ENCODE results near the gene NAGK. TPM values are rescaled to one million over a fixed set of nuclear protein-coding genes. Genes with fewer than 3 reads are reported as not detected.
"Not testable (repeated sequence)": the region's sequence is repeated elsewhere in the genome, so short reads cannot be mapped to it uniquely, and the experiment has no call there.

NAGK gene
- total RNA-seq, 1 donor, result 57.2 TPM

GRCh38 chr2:71074893-71075395, 6.5 kb downstream of the NAGK start:
- H3K36me3 ChIP-seq (ENCODE audit: insufficient read depth, low read length), result peaks cover 77% of the 10 kb centered on the region
- no peak overlapping the region for H3K4me3 ChIP-seq (ENCODE audit: insufficient read depth, low read length)
- H3K79me2 ChIP-seq (ENCODE audit: insufficient read depth, low read length), result peaks cover 57% of the 10 kb centered on the region
- H3K27me3 ChIP-seq (ENCODE audit: insufficient read depth, low read length), result no peaks in the 10 kb centered on the region
- H4K20me1 ChIP-seq (ENCODE audit: insufficient read depth, low read length), result peaks cover 34% of the 10 kb centered on the region
- DNase-seq (ENCODE audit: insufficient read length, low spot score, missing footprints), result no peak
- H3K9me3 ChIP-seq (ENCODE audit: low read depth, low read length), result no peaks in the 10 kb centered on the region
- no peak overlapping the region for H2AFZ ChIP-seq (ENCODE audit: low read length)
- TF ChIP-seq CTCF (IDR thresholded peaks at IDR 0.05; ENCODE audit: extremely low read depth, low read depth, low read length), result no peak
- H3K27ac ChIP-seq (ENCODE audit: low read depth, low read length), result no peak overlapping the region
- peaks cover 8% of the 10 kb centered on the region for H3K4me1 ChIP-seq (ENCODE audit: insufficient read depth, low read length)
- no peak overlapping the region for H3K4me2 ChIP-seq (ENCODE audit: insufficient read depth, low read length)

GRCh38 chr2:71078624-71079023, 10.2 kb downstream of the NAGK start:
- H4K20me1 ChIP-seq (ENCODE audit: insufficient read depth, low read length), result peaks cover 4% of the 10 kb centered on the region
- no peak overlapping the region for H3K27ac ChIP-seq (ENCODE audit: low read depth, low read length)
- H3K79me2 ChIP-seq (ENCODE audit: insufficient read depth, low read length), result peaks cover 21% of the 10 kb centered on the region
- H3K4me2 ChIP-seq (ENCODE audit: insufficient read depth, low read length), result no peak overlapping the region
- H3K4me1 ChIP-seq (ENCODE audit: insufficient read depth, low read length), result no peaks in the 10 kb centered on the region
- no peak for TF ChIP-seq CTCF (IDR thresholded peaks at IDR 0.05; ENCODE audit: extremely low read depth, low read depth, low read length)
- H2AFZ ChIP-seq (ENCODE audit: low read length), result no peak overlapping the region
- H3K36me3 ChIP-seq (ENCODE audit: insufficient read depth, low read length), result peaks cover 49% of the 10 kb centered on the region
- no peaks in the 10 kb centered on the region for H3K27me3 ChIP-seq (ENCODE audit: insufficient read depth, low read length)
- no peaks in the 10 kb centered on the region for H3K9me3 ChIP-seq (ENCODE audit: low read depth, low read length)
- no peak for DNase-seq (ENCODE audit: insufficient read length, low spot score, missing footprints)
- no peak overlapping the region for H3K4me3 ChIP-seq (ENCODE audit: insufficient read depth, low read length)

GRCh38 chr2:71082402-71083252, 14.2 kb downstream of the NAGK start:
- no peak overlapping the region for H2AFZ ChIP-seq (ENCODE audit: low read length)
- no peaks in the 10 kb centered on the region for H3K79me2 ChIP-seq (ENCODE audit: insufficient read depth, low read length)
- peaks cover 13% of the 10 kb centered on the region for H3K36me3 ChIP-seq (ENCODE audit: insufficient read depth, low read length)
- no peak for DNase-seq (ENCODE audit: insufficient read length, low spot score, missing footprints)
- no peaks in the 10 kb centered on the region for H4K20me1 ChIP-seq (ENCODE audit: insufficient read depth, low read length)
- no peak overlapping the region for H3K4me2 ChIP-seq (ENCODE audit: insufficient read depth, low read length)
- no peaks in the 10 kb centered on the region for H3K9me3 ChIP-seq (ENCODE audit: low read depth, low read length)
- H3K4me1 ChIP-seq (ENCODE audit: insufficient read depth, low read length), result no peaks in the 10 kb centered on the region
- H3K4me3 ChIP-seq (ENCODE audit: insufficient read depth, low read length), result no peak overlapping the region
- no peak for TF ChIP-seq CTCF (IDR thresholded peaks at IDR 0.05; ENCODE audit: extremely low read depth, low read depth, low read length)
- no peaks in the 10 kb centered on the region for H3K27me3 ChIP-seq (ENCODE audit: insufficient read depth, low read length)
- no peak overlapping the region for H3K27ac ChIP-seq (ENCODE audit: low read depth, low read length)

- H3K4me1 ChIP-seq (ENCODE audit: insufficient read depth, low read length); H3K4me2 ChIP-seq (ENCODE audit: insufficient read depth, low read length); H4K20me1 ChIP-seq (ENCODE audit: insufficient read depth, low read length); H3K4me3 ChIP-seq (ENCODE audit: insufficient read depth, low read length); H3K9me3 ChIP-seq (ENCODE audit: low read depth, low read length); H3K27me3 ChIP-seq (ENCODE audit: insufficient read depth, low read length); H3K79me2 ChIP-seq (ENCODE audit: insufficient read depth, low read length); H3K27ac ChIP-seq (ENCODE audit: low read depth, low read length); H3K36me3 ChIP-seq (ENCODE audit: insufficient read depth, low read length); H2AFZ ChIP-seq (ENCODE audit: low read length); DNase-seq (ENCODE audit: insufficient read length, low spot score, missing footprints): not testable (repeated sequence)
Measured at GRCh38 chr2:71083297-71083696, 14.8 kb downstream of the NAGK start.

- H3K27ac ChIP-seq (ENCODE audit: low read depth, low read length); DNase-seq (ENCODE audit: insufficient read length, low spot score, missing footprints); H4K20me1 ChIP-seq (ENCODE audit: insufficient read depth, low read length); H3K79me2 ChIP-seq (ENCODE audit: insufficient read depth, low read length); H3K27me3 ChIP-seq (ENCODE audit: insufficient read depth, low read length); H3K9me3 ChIP-seq (ENCODE audit: low read depth, low read length); H3K4me1 ChIP-seq (ENCODE audit: insufficient read depth, low read length); H3K36me3 ChIP-seq (ENCODE audit: insufficient read depth, low read length); H2AFZ ChIP-seq (ENCODE audit: low read length): not testable (repeated sequence)
- H3K4me2 ChIP-seq (ENCODE audit: insufficient read depth, low read length), result peak overlapping the region; percentile 70
- peak overlapping the region; percentile 47 for H3K4me3 ChIP-seq (ENCODE audit: insufficient read depth, low read length)
Measured at GRCh38 chr2:71083752-71084312, 15.4 kb downstream of the NAGK start.

- not testable (repeated sequence) for H3K9me3 ChIP-seq (ENCODE audit: low read depth, low read length); H4K20me1 ChIP-seq (ENCODE audit: insufficient read depth, low read length); H3K4me3 ChIP-seq (ENCODE audit: insufficient read depth, low read length); H2AFZ ChIP-seq (ENCODE audit: low read length); H3K27me3 ChIP-seq (ENCODE audit: insufficient read depth, low read length); H3K36me3 ChIP-seq (ENCODE audit: insufficient read depth, low read length); DNase-seq (ENCODE audit: insufficient read length, low spot score, missing footprints); H3K79me2 ChIP-seq (ENCODE audit: insufficient read depth, low read length); H3K4me2 ChIP-seq (ENCODE audit: insufficient read depth, low read length); H3K4me1 ChIP-seq (ENCODE audit: insufficient read depth, low read length); H3K27ac ChIP-seq (ENCODE audit: low read depth, low read length)
Measured at GRCh38 chr2:71085325-71086003, 17.0 kb downstream of the NAGK start.
